ENCODE data around the gene CALR.

DNA sequence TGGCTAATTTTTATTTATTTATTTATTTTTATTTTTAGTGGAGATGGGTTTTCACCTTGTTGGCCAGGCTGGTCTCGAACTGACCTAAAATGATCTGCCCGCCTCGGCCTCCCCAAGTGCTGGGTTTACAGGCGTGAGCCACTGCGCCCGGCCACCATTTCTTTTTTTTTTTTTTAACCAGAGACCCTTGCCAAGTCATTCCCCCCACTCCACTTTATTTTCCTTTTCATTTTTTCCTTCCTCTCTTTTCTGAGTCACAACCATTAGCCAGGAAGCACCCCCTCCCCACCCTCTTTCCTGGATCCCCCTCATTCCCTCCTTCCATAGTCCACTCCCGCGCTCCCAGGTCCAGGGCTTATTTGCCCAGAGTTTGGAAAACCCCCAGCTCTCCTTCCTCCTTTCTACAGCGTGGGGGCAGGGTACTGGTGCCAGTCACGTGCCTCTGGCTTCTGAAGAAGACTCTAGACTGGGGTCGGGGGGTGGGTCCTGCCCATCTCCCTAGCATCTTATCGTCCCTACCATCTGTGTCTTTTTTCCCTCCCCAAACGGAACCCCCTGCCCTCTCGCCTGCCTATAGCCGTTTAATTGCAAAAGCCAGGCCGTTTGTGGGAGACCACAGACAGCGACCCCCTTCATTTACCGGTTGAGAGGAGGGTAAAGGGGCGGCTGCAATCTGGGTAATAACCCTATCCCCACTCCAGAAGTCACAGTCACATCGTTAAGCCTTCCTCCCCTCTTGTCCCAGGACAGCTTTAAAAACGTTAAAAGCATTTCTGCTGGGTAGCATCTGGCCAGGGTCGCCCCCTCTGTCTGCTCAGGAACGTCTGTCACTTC is 1.1 kb upstream of the CALR start:
- TF ChIP-seq, protein P1, sequence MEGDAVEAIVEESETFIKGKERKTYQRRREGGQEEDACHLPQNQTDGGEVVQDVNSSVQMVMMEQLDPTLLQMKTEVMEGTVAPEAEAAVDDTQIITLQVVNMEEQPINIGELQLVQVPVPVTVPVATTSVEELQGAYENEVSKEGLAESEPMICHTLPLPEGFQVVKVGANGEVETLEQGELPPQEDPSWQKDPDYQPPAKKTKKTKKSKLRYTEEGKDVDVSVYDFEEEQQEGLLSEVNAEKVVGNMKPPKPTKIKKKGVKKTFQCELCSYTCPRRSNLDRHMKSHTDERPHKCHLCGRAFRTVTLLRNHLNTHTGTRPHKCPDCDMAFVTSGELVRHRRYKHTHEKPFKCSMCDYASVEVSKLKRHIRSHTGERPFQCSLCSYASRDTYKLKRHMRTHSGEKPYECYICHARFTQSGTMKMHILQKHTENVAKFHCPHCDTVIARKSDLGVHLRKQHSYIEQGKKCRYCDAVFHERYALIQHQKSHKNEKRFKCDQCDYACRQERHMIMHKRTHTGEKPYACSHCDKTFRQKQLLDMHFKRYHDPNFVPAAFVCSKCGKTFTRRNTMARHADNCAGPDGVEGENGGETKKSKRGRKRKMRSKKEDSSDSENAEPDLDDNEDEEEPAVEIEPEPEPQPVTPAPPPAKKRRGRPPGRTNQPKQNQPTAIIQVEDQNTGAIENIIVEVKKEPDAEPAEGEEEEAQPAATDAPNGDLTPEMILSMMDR (IDR thresholded peaks at IDR 0.05) = peak in 1 of 6 experiments; percentile 2
- no peak for TF ChIP-seq POLR2AphosphoS5 (IDR thresholded peaks at IDR 0.05)
- no peak for TF ChIP-seq POLR2A (IDR thresholded peaks at IDR 0.05)
- TF ChIP-seq EP300 (IDR thresholded peaks at IDR 0.05) = no peak

Data from upper lobe of left lung (tissue), 4 donors.